Thyroid gland (tissue), 4 donors: ENCODE results near the gene SEZ6L.

Experiments used
- CTCF ChIP-seq, 6 experiments: fragments of 200-600 bp in 3 of 6; fragments of 450-650 bp in 3 of 6; sonication (generic) in 3 of 6; IDR thresholded peaks; one replicate each; pipeline ENCODE4 v1.5.1; 2016 to 2019; ENCODE audit warnings: antibody characterized with exemption in 6 of 6, mild to moderate bottlenecking in 2 of 6, inconsistent platforms in 1 of 6, moderate library complexity in 1 of 6
- POLR2A ChIP-seq, 2 donors: fragments of 450-650 bp; IDR thresholded peaks; one replicate each; pipeline ENCODE4 v1.6.1; 2017; ENCODE audit warnings: antibody characterized with exemption in 2 of 2, mild to moderate bottlenecking in 2 of 2, moderate library complexity in 1 of 2

GRCh38 chr22:26359156-26359555 is 189.9 kb downstream of the SEZ6L start:
- no peak for TF ChIP-seq CTCF (IDR thresholded peaks at IDR 0.05)
- TF ChIP-seq POLR2A (IDR thresholded peaks at IDR 0.05): no peak
